IPS-NIHi11 (cell line): Measurements from ENCODE around the gene RHOV.

Experiments used
- DNase-seq: peaks from one replicate; pipeline ENCODE4 v3.0.0; 2012; ENCODE audit warnings: mixed read lengths, low spot score

Gene RHOV

GRCh38 chr15:40845036-40845435, 29.0 kb downstream of the RHOV start:
- no peak for DNase-seq

- DNase-seq: peak; percentile 65
Observed at GRCh38 chr15:40844696-40845030, 29.4 kb downstream of the RHOV start.

DNA sequence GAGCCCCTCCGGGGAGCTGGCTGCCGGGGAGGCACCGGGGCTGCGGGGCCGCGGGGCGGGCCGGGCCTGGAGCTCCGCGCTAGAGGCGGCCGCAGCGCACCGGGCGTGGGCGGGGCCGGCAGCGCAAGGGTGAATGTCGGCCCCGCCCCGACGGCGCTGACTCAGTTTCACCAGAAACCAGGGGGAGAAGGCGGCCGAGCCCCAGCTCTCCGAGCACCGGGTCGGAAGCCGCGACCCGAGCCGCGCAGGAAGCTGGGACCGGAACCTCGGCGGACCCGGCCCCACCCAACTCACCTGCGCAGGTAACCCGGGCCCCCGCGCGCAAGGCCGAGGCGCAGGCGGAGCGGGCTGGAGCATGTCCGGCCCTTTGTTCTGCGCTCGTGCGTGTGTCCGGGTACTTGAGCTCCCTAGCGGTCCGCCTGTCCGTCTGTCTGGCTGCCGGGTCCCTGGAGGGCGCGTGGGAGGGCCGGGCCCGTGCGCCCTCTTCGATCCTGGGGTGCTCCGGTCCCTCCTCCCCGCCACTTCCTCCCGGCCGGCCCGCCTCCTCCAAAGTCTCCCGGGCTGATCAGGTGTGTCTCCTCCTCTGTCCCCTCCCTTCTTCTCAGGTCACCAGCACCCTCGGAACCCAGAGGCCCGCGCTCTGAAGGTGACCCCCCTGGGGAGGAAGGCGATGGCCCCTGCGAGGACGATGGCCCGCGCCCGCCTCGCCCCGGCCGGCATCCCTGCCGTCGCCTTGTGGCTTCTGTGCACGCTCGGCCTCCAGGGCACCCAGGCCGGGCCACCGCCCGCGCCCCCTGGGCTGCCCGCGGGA, 29.9 kb downstream of the RHOV start, which contains the start of gene SPINT1:
Gene SPINT1 (plus strand): TSS at position 164 of the 811 bp plus-strand sequence. CDS start 507 bp downstream, at position 671.
- DNase-seq: peak; percentile 78

DNA sequence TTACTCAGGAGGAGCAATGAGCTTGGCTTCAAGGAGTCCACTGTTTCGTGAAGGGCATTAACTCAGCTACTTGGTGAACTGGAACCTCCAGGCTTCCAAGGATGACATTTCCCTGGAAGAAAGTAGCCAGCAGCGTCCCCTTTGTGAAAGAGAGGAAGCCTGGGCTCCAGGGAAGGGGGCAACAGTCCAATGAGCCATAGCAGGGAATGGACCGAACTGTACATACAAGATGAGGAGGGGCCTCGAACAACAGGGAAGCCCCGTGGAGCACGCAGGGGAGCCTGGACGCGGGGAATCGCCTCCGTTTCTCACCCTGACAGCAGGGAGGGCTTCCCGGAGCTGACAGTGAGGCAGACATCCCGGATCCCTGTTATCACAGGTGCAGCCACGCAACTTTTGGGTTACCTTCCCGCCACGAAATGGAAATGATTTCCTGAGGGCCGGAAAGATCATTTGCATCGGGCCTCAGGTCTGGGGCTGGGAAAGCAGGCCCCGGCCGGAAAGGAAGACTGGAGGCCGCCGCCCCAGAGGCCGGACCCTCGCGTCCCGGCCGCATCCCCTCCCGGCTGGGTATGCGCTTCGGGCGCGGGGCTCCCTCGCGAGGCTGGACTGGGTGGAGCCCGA, 30.7 kb downstream of the RHOV start:
- DNase-seq: no peak

DNA sequence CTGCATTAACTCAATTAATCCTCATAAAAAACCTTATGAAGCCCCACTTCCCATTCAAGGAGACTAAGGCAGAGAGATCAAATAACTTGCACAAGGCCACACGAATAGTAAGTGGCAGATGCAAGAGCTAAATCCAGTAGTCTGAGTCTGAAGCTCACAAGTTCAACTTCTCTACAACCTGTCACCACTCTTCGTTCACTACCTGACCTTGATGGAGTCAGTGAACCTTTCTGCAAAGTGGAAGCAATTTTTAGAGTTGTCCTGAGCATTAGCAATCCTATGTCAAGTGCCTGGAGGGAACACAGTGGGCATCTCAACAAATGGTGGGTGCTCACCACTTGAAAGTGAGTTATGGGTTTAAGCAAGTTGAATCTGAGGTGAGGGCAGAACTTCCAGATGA, 32.3 kb downstream of the RHOV start:
- DNase-seq: no peak

DNA sequence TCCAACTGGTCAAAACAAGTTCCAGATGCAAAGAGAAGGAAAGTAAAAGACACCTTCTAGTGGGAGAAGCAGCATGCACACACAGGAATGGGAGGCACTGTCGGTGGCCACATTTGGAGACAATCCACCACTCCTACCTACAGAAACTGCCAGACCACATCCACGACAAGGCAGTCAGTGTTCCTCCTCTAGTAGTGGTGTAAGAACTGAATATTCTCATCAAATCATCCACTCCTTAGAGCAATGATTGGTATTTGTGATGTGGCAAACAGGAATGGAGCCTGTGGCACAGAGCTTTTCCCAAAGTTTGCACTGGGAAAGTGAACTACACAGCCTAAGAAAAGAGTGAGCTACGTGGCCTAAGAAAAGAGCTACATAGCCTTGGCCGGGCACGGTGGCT, 35.3 kb downstream of the RHOV start:
- DNase-seq: no peak

DNA sequence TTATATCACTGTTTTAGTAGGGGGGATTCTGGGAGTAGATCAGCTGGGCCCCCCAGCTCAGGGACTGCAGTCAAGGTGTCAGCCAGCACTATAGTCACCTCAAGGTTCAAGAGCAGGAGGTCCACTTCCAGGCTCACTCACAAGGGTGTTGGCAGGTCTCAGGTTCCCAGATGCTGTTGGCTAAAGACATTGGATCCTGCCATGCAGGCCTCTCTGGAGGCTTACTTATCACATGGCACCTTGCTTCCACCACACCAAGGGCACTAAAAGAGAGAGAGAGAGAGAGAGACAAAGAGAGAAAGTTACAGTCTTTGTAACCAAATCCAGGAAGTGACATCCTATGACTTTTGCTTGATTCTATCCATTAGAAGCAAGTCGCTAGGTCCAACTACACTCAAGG, 38.0 kb downstream of the RHOV start:
- DNase-seq: no peak

- no peak for DNase-seq
Observed at GRCh38 chr15:40832903-40833302, 41.1 kb downstream of the RHOV start.

DNA sequence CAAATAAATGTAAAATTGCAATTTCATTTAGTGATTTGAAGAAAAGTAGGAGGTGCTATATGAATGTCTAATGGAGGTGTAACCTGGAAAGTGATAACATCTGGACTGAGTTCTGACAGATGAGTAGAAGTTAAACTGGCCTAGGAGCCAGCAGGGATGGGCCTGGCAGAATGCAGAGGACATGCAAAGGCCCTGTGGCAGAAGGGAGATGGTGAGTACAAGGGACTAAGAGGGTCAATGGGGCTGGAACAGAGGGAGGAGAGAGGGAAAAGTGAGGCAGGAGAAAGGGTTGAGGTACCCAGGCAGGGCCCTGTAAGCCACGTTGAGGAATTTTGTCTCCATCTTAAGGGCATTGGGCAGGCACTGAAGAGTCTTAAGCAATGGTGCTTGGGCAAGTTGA, 42.2 kb downstream of the RHOV start:
- no peak for DNase-seq

DNA sequence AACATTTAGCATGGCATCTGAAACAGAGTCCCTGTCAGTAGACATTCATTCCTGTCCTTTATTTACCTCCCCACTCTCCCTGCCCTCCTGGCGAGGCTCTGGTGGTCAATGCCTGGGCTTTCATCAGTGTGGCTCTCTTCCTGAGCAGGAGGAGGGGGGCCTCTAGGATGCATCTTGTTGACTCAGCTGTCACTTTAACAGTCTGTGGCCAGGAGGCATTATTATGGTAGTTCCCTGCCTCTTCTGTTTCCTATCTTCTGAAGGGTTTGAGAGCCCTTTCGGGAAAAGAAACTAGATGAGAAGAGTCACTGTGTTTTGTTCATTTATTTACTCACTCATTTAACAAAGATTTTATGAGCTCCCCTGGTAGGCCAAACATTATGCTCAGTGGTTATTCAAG, 43.1 kb downstream of the RHOV start:
- no peak for DNase-seq

GRCh38 chr15:40829115-40829514, 44.9 kb downstream of the RHOV start:
- no peak for DNase-seq

GRCh38 chr15:40828447-40829036, 45.5 kb downstream of the RHOV start, which contains the start of gene PPP1R14D:
Gene PPP1R14D, minus strand, starts transcription at chr15:40828708. Its CDS starts 67 bp downstream, at chr15:40828641.
- DNase-seq: no peak

DNA sequence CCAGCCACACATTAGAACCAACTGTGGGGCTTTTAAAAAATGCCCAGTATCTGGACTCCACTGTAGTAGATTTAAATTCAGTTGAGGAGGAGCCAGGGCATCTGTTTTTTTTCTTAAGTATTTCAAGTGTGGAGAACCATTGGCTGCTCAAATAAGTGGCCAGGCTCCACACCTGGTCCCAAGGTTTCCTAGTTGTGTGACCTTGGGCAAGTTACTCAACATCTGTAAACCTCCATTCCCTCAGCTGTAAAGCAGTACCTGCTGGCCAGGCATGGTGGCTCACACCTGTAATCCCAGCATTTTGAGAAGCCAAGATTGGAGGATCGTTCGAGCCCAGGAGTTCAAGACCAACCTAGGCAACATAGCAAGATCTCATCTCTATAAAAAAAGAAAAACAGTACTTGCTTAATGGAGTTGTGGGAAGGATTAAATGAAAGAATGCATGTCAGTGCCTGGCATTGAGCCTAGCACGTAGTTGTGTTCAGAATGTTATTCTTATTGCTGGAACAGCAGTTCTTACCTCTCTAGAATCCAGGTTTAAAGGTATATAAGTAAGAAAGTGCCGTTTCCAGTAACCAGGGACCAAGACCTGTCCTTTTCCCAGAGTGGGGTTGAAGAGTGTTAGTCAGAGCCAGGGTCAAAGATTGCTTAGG, 47.5 kb downstream of the RHOV start:
- no peak for DNase-seq

DNA sequence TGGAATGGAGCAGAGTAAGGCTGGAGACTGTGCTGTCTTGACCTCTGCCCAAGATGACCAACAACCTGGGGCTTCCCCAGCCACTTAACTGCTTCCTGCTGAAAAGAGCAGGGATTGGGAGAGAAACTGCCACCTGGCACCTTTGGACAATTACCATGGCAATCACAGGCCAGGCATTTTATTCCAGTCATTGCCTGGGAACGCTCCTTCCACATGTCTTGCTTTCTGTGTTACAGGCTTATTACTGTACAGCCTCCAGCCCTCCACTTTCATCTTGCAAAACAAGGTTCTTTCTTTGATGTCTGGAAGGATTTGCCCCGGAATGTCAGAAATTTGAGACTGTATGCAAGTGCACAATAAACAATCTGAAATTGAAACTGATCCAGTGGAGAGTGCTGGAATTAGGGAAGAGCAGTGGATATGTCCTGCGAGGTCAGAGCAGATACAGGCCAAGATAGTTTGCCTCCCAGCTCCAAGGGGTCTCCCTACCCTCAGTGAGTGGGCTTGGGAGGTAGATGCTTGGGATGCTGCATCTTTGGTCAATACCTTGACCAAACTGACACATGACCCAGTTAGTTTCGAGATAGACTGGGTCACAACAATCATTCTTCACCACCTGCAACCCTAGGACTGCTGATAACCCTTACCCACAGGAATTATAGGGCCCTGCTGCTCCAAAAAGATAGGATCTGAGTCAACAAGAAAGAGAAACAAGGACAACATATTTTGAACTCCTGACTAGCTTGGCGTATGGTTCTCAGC, 48.2 kb downstream of the RHOV start:
- DNase-seq: no peak

- no peak for DNase-seq
Observed at GRCh38 chr15:40823572-40824343, 50.3 kb downstream of the RHOV start.
